SKM-1 treated with dmso at 0.1 percent for 144 hours (cell line): Measurements from ENCODE around the gene KCNE1.
"Not testable (repeated sequence)": the region's sequence is repeated elsewhere in the genome, so short reads cannot be mapped to it uniquely, and the experiment has no call there.

Experiments
- DNase-seq: peaks from one replicate; lab custom pipeline; 2025; ENCODE audit not compliant: unreplicated experiment; lab: John Stamatoyannopoulos, UW

Gene KCNE1

GRCh38 chr21:34427339-34427738 is 84.7 kb downstream of the KCNE1 start:
- not testable (repeated sequence) for DNase-seq

- not testable (repeated sequence) for DNase-seq
These were observed 88.2 kb downstream of the KCNE1 start, which contains the start of gene SMIM34 for GRCh38 chr21:34423805-34424204. Gene SMIM34, minus strand, starts transcription at chr21:34423951. Its CDS starts 112 bp downstream, at chr21:34423839.

- not testable (repeated sequence) for DNase-seq
These were observed 94.4 kb downstream of the KCNE1 start for GRCh38 chr21:34417448-34418077.

GRCh38 chr21:34407294-34407693 is 104.7 kb downstream of the KCNE1 start:
- not testable (repeated sequence) for DNase-seq

GRCh38 chr21:34406676-34407075 is 105.3 kb downstream of the KCNE1 start:
- not testable (repeated sequence) for DNase-seq

GRCh38 chr21:34406102-34406501 is 105.9 kb downstream of the KCNE1 start:
- not testable (repeated sequence) for DNase-seq

GRCh38 chr21:34405686-34406085 is 106.3 kb downstream of the KCNE1 start:
- not testable (repeated sequence) for DNase-seq

- DNase-seq, result not testable (repeated sequence)
These were observed 107.3 kb downstream of the KCNE1 start for GRCh38 chr21:34404742-34405141.

GRCh38 chr21:34400522-34400921 is 111.5 kb downstream of the KCNE1 start:
- DNase-seq, result not testable (repeated sequence)
